ENCODE data around the gene NLRX1. TPM values are rescaled to one million over a fixed set of nuclear protein-coding genes. Genes with fewer than 3 reads are reported as not detected.

NLRX1 gene
- total and polyA plus RNA-seq, 4 donors, result 4.2 to 12.0 (median 10.4) TPM

GRCh38 chr11:119193001-119193400 is 24.5 kb downstream of the NLRX1 start:
- Histone ChIP-seq H3K4me1 (ENCODE audit: control insufficient read depth in 4 of 4, insufficient read depth in 4 of 4, low read length in 3 of 4) (peaks cover 0 to 5% (median 0%) of the 10 kb centered on the region in 4 donors), H3K36me3 (ENCODE audit: control insufficient read depth in 4 of 4, insufficient read depth in 3 of 4, low read depth in 1 of 4, low read length in 3 of 4) (no peaks in the 10 kb centered on the region), H3K27ac (ENCODE audit: low read depth in 1 of 2, low read length in 2 of 2) (no peak overlapping the region), H3K4me3 (ENCODE audit: low read depth in 1 of 3, low read length in 3 of 3) (no peak overlapping the region), H3K9me3 (ENCODE audit: control insufficient read depth in 4 of 4, low read length in 3 of 4) (no peaks in the 10 kb centered on the region), H3K27me3 (ENCODE audit: control insufficient read depth in 4 of 4, insufficient read depth in 4 of 4, low read length in 3 of 4) (no peaks in the 10 kb centered on the region), H3K9ac (ENCODE audit: low read depth in 1 of 2, low read length in 2 of 2) (no peak overlapping the region)
- no peak for DNase-seq (ENCODE audit: low spot score)
- TF ChIP-seq EGR1 (IDR thresholded peaks at IDR 0.05; ENCODE audit: low read depth in 2 of 2) (no peak), ATF3 (IDR thresholded peaks at IDR 0.05) (no peak), RAD21 (IDR thresholded peaks at IDR 0.05) (no peak), FOXA1 (IDR thresholded peaks at IDR 0.05) (no peak), HNF4A (conservative IDR thresholded peaks at IDR 0.05) (no peak), SP1 (IDR thresholded peaks at IDR 0.05) (no peak), RXRA (IDR thresholded peaks at IDR 0.05) (no peak), NR2F2 (IDR thresholded peaks at IDR 0.05) (no peak), ZBTB33 (IDR thresholded peaks at IDR 0.05) (no peak)
- 90% methylated on average over 5 of the region's 5 CpGs for WGBS

GRCh38 chr11:119193626-119194025 is 25.1 kb downstream of the NLRX1 start:
- TF ChIP-seq NR2F2 (IDR thresholded peaks at IDR 0.05) (no peak), ATF3 (IDR thresholded peaks at IDR 0.05) (no peak), EGR1 (IDR thresholded peaks at IDR 0.05; ENCODE audit: low read depth in 2 of 2) (no peak), MAX (IDR thresholded peaks at IDR 0.05) (no peak), HNF4A (conservative IDR thresholded peaks at IDR 0.05) (no peak), JUND (IDR thresholded peaks at IDR 0.05) (no peak), ZBTB33 (IDR thresholded peaks at IDR 0.05) (no peak)
- Histone ChIP-seq H3K4me1 (ENCODE audit: control insufficient read depth in 4 of 4, insufficient read depth in 4 of 4, low read length in 3 of 4) (peaks cover 0 to 5% (median 0%) of the 10 kb centered on the region in 4 donors), H3K9ac (ENCODE audit: low read depth in 1 of 2, low read length in 2 of 2) (no peak overlapping the region), H3K36me3 (ENCODE audit: control insufficient read depth in 4 of 4, insufficient read depth in 3 of 4, low read depth in 1 of 4, low read length in 3 of 4) (no peaks in the 10 kb centered on the region), H3K27ac (ENCODE audit: low read depth in 1 of 2, low read length in 2 of 2) (no peak overlapping the region), H3K4me3 (ENCODE audit: low read depth in 1 of 3, low read length in 3 of 3) (no peak overlapping the region), H3K9me3 (ENCODE audit: control insufficient read depth in 4 of 4, low read length in 3 of 4) (no peaks in the 10 kb centered on the region), H3K27me3 (ENCODE audit: control insufficient read depth in 4 of 4, insufficient read depth in 4 of 4, low read length in 3 of 4) (no peaks in the 10 kb centered on the region)
- DNase-seq (ENCODE audit: low spot score), result no peak
- 88% methylated on average over 10 of the region's 10 CpGs for WGBS

- Histone ChIP-seq H3K4me3 (ENCODE audit: low read depth in 1 of 3, low read length in 3 of 3) (no peak overlapping the region), H3K27ac (ENCODE audit: low read depth in 1 of 2, low read length in 2 of 2) (no peak overlapping the region), H3K27me3 (ENCODE audit: control insufficient read depth in 4 of 4, insufficient read depth in 4 of 4, low read length in 3 of 4) (no peaks in the 10 kb centered on the region), H3K4me1 (ENCODE audit: control insufficient read depth in 4 of 4, insufficient read depth in 4 of 4, low read length in 3 of 4) (peaks cover 0 to 5% (median 0%) of the 10 kb centered on the region in 4 donors), H3K9me3 (ENCODE audit: control insufficient read depth in 4 of 4, low read length in 3 of 4) (no peaks in the 10 kb centered on the region), H3K9ac (ENCODE audit: low read depth in 1 of 2, low read length in 2 of 2) (no peak overlapping the region), H3K36me3 (ENCODE audit: control insufficient read depth in 4 of 4, insufficient read depth in 3 of 4, low read depth in 1 of 4, low read length in 3 of 4) (no peaks in the 10 kb centered on the region)
- no peak for DNase-seq (ENCODE audit: low spot score)
- 79% methylated on average over 7 of the region's 7 CpGs for WGBS
- TF ChIP-seq ATF3 (IDR thresholded peaks at IDR 0.05) (no peak), NR2F2 (IDR thresholded peaks at IDR 0.05) (no peak), JUND (IDR thresholded peaks at IDR 0.05) (no peak), GABPA (IDR thresholded peaks at IDR 0.05 in 1 of 2, conservative IDR thresholded peaks at IDR 0.05 in 1 of 2) (no peak), ZBTB33 (IDR thresholded peaks at IDR 0.05) (no peak), FOXA2 (IDR thresholded peaks at IDR 0.05) (no peak), REST (IDR thresholded peaks at IDR 0.05) (no peak), EGR1 (IDR thresholded peaks at IDR 0.05; ENCODE audit: low read depth in 2 of 2) (no peak)
Measured at GRCh38 chr11:119194811-119195440, 26.4 kb downstream of the NLRX1 start.

Data from liver (tissue), 9 donors.